ENCODE measurements around the gene MAP3K2.

DNA sequence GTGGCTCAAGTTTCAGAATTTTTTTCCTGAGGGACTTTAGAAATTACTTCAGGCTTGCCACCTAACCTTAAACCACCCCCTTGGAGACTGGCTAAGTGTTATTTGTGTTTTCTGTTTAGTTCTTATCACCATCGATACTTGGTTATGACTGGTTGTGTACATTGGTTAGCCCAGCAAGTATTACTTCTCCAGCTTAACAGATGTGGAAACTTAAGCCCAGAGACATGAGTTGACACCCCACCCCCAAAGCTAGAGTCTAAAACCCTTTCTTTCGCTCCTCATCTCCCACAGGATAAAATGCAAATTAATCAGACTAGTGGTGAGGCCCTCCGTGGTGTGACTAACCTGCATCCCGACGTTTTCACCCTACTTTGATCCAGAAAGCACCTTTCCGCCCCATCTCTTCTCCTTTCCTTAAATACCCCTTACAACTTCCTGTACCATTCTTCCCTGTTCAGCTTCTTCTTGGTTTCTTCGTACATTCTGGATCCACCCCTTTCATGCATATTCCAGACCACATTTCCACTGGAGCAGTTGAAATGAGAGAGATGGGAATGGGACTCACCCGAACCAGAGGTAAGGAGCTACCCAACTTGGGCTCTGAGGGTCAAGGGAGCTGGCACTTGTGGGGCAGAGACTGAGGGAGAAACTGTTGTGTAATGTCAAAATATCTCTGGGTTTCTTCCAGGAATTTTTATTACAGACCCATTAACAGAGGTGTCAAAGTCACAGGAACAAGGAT, 819 bp upstream of the MAP3K2 start:
- TF ChIP-seq CTCF (IDR thresholded peaks at IDR 0.05 in 4 of 5, conservative IDR thresholded peaks at IDR 0.05 in 1 of 5) (no peak), POLR2A (IDR thresholded peaks at IDR 0.05) (no peak)

Data from gastrocnemius medialis (tissue), 4 donors.